ENCODE data around the gene POLDIP2. TPM values are rescaled to one million over a fixed set of nuclear protein-coding genes. Genes with fewer than 3 reads are reported as not detected.

POLDIP2 gene
- total and polyA plus RNA-seq, 2 of the 13 experiments (the other 11 are each of a cell fraction or from before 2014, with no cell fraction given), result 85.9 to 114 TPM

DNA sequence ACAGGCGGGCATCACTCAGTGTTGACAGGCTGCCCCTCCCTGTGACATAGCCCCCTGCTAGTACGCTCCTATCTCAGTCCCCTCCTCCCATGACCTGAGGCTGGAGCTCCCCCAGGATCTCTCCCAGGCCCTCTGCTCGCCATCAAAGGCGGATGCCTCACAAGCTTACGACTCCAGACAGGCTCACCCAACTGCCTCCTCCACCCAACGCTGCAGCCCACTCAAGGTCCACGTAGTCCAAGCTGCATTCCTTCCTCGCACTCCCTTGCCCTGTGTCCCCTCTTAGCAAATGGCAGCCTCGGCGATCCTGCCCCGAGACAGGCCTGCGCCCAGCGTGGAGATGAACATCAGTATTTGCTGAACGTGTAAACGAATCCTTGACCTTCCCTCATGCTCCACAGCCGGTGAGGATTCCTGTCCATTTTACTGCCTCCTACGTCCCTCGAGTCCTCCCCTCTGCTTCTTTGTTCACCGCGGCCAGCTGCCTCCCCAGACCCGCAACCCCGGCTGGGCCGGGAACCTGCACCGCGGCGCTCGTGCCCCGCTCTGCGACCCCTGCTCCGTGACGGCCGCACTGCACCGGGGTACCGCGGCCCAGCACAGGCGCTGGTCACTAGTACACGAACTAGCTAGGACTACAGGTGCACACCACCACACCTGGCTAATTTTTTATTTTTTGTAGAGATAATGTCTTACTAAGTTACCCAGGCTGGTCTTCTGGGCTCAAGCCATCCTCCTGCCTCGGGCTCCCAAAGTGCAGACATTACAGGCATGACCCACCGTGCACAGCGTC is 39.2 kb downstream of the POLDIP2 start (continued):
- TF ChIP-seq, protein P1, sequence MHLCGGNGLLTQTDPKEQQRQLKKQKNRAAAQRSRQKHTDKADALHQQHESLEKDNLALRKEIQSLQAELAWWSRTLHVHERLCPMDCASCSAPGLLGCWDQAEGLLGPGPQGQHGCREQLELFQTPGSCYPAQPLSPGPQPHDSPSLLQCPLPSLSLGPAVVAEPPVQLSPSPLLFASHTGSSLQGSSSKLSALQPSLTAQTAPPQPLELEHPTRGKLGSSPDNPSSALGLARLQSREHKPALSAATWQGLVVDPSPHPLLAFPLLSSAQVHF (CRISPR knock-in tag; IDR thresholded peaks at IDR 0.05), result 0 out of 2 replicates have a peak, but pooled peaks have one; percentile 11
- TF ChIP-seq CHD4 (IDR thresholded peaks at IDR 0.05; ENCODE audit: borderline replicate concordance, low read length) (no peak), ZNF746 (CRISPR knock-in tag; IDR thresholded peaks at IDR 0.05) (0 out of 2 replicates have a peak, but pooled peaks have one; percentile 8), ZNF256 (CRISPR knock-in tag; conservative IDR thresholded peaks at IDR 0.05) (no peak), ATF7 (IDR thresholded peaks at IDR 0.05) (no peak), ATF7 (CRISPR knock-in tag; IDR thresholded peaks at IDR 0.05) (no peak), ARNT2 (CRISPR knock-in tag; IDR thresholded peaks at IDR 0.05; ENCODE audit: low read depth) (no peak), MLLT10 (CRISPR knock-in tag; IDR thresholded peaks at IDR 0.05) (no peak), CENPX (CRISPR knock-in tag; IDR thresholded peaks at IDR 0.05) (no peak), ZNF12 (CRISPR knock-in tag; IDR thresholded peaks at IDR 0.05) (no peak; the same call in 1 of the 2 replicates), ADNP (CRISPR knock-in tag; IDR thresholded peaks at IDR 0.05) (no peak), ZNF772 (CRISPR knock-in tag; IDR thresholded peaks at IDR 0.05) (no peak; the same call in 1 of the 2 replicates), KLF13 (CRISPR knock-in tag; IDR thresholded peaks at IDR 0.05) (no peak), CAMTA2 (CRISPR knock-in tag; IDR thresholded peaks at IDR 0.05; ENCODE audit: borderline replicate concordance) (no peak), HOXA3 (CRISPR knock-in tag; IDR thresholded peaks at IDR 0.05) (no peak), ZMYM4 (CRISPR knock-in tag; IDR thresholded peaks at IDR 0.05) (no peak), ZNF547 (CRISPR knock-in tag; IDR thresholded peaks at IDR 0.05) (peak; percentile 69; the same call in 1 of the 2 replicates), CC2D1A (CRISPR knock-in tag; IDR thresholded peaks at IDR 0.05) (no peak), HDAC1 (CRISPR knock-in tag; IDR thresholded peaks at IDR 0.05) (no peak), FOXP1 (IDR thresholded peaks at IDR 0.05) (no peak), FOXP1 (CRISPR knock-in tag; IDR thresholded peaks at IDR 0.05) (no peak), ZNF713 (CRISPR knock-in tag; IDR thresholded peaks at IDR 0.05) (no peak), ZNF430 (CRISPR knock-in tag; IDR thresholded peaks at IDR 0.05) (peak; percentile 16; the same call in 1 of the 2 replicates), ZBTB20 (CRISPR knock-in tag; IDR thresholded peaks at IDR 0.05; ENCODE audit: borderline replicate concordance, low read depth) (no peak), KLF16 (CRISPR knock-in tag; IDR thresholded peaks at IDR 0.05) (no peak), ZNF253 (CRISPR knock-in tag; IDR thresholded peaks at IDR 0.05; ENCODE audit: borderline replicate concordance) (no peak), ZKSCAN5 (CRISPR knock-in tag; IDR thresholded peaks at IDR 0.05) (no peak)
- TF ChIP-seq, protein P2, sequence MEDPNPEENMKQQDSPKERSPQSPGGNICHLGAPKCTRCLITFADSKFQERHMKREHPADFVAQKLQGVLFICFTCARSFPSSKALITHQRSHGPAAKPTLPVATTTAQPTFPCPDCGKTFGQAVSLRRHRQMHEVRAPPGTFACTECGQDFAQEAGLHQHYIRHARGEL (CRISPR knock-in tag; IDR thresholded peaks at IDR 0.05), result no peak
- TF ChIP-seq, protein P3, sequence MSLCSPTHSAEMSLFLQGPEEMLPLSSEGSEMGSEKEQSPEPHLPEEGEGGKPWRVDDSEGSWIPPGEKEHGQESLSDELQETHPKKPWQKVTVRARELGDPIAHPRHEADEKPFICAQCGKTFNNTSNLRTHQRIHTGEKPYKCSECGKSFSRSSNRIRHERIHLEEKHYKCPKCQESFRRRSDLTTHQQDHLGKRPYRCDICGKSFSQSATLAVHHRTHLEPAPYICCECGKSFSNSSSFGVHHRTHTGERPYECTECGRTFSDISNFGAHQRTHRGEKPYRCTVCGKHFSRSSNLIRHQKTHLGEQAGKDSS (CRISPR knock-in tag; IDR thresholded peaks at IDR 0.05; ENCODE audit: borderline replicate concordance, low read depth), result no peak
- TF ChIP-seq, protein P4, sequence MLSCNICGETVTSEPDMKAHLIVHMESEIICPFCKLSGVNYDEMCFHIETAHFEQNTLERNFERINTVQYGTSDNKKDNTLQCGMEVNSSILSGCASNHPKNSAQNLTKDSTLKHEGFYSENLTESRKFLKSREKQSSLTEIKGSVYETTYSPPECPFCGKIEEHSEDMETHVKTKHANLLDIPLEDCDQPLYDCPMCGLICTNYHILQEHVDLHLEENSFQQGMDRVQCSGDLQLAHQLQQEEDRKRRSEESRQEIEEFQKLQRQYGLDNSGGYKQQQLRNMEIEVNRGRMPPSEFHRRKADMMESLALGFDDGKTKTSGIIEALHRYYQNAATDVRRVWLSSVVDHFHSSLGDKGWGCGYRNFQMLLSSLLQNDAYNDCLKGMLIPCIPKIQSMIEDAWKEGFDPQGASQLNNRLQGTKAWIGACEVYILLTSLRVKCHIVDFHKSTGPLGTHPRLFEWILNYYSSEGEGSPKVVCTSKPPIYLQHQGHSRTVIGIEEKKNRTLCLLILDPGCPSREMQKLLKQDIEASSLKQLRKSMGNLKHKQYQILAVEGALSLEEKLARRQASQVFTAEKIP (CRISPR knock-in tag; IDR thresholded peaks at IDR 0.05; ENCODE audit: borderline replicate concordance), result no peak
